ENCODE measurements around the gene RALGDS.

DNA sequence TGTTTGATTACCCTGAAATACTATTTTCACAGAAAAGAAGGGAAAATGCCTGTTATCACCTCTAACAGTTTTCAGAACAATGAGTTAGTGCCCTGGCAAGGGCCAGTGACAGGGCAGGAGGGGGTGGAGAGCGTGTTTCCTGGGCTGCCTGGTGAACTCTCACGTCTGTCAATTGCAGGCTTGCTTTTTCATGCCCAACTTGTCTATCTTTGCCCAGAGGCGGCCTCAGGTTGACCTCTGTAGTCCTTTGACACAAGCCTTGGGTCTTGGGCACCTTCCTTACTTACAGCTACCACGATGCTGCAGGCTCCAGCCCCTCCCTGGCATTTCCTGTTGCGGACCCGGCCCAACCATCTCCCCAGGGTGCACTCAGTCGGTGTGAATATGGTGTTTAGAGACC is 61.4 kb downstream of the RALGDS start:
- TF ChIP-seq, protein P1, sequence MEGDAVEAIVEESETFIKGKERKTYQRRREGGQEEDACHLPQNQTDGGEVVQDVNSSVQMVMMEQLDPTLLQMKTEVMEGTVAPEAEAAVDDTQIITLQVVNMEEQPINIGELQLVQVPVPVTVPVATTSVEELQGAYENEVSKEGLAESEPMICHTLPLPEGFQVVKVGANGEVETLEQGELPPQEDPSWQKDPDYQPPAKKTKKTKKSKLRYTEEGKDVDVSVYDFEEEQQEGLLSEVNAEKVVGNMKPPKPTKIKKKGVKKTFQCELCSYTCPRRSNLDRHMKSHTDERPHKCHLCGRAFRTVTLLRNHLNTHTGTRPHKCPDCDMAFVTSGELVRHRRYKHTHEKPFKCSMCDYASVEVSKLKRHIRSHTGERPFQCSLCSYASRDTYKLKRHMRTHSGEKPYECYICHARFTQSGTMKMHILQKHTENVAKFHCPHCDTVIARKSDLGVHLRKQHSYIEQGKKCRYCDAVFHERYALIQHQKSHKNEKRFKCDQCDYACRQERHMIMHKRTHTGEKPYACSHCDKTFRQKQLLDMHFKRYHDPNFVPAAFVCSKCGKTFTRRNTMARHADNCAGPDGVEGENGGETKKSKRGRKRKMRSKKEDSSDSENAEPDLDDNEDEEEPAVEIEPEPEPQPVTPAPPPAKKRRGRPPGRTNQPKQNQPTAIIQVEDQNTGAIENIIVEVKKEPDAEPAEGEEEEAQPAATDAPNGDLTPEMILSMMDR (IDR thresholded peaks at IDR 0.05) = no peak
- no peak for TF ChIP-seq POLR2A (IDR thresholded peaks at IDR 0.05)
